Activated CD4-positive, alpha-beta memory T cell treated with anti-CD3 and anti-CD28 coated beads, Interleukin-2, amount 10 ng/mL, durations not matched to agents 7 days and 5 days (primary cell): ENCODE measurements around the gene VSTM2A. TPM values are rescaled to one million over a fixed set of nuclear protein-coding genes. Genes with fewer than 3 reads are reported as not detected.

Experiments used
- CTCF ChIA-PET: fragments of 350-600 bp; sonication (Branson Sonifier 250); formaldehyde crosslinking; loops from one replicate; lab custom pipeline; 2021; ENCODE audit warnings: antibody characterized with exemption, inconsistent platforms; lab: Charles Lee
- POLR2A ChIA-PET: fragments of 350-600 bp; sonication (Branson Sonifier 250); formaldehyde crosslinking; loops from one replicate; lab custom pipeline; 2021; ENCODE audit warnings: antibody characterized with exemption; lab: Charles Lee
- DNase-seq: peaks from one replicate; pipeline ENCODE4 v3.0.0-alpha.2; 2020
- H3K27ac Mint-ChIP-seq: one replicate; pipeline ENCODE4 v1.8.0; 2021; ENCODE audit warnings: mild to moderate bottlenecking, mixed read lengths
- H3K27me3 Mint-ChIP-seq: one replicate; pipeline ENCODE4 v1.8.0; 2021; ENCODE audit warnings: mixed read lengths
- H3K36me3 Mint-ChIP-seq: one replicate; pipeline ENCODE4 v1.8.0; 2021; ENCODE audit warnings: low read depth, mixed read lengths
- H3K4me1 Mint-ChIP-seq: one replicate; pipeline ENCODE4 v1.8.0; 2021; ENCODE audit warnings: mixed read lengths
- H3K4me3 Mint-ChIP-seq: one replicate; pipeline ENCODE4 v1.8.0; 2021; ENCODE audit warnings: mild to moderate bottlenecking, mixed read lengths
- H3K9me3 Mint-ChIP-seq: one replicate; pipeline ENCODE4 v1.8.0; 2021; ENCODE audit warnings: mixed read lengths
- total RNA-seq, 2 experiments: library from RNA; stranded (reverse); gene quantifications; one replicate each; pipeline ENCODE4 v1.2.3, GENCODE V29; 2021

The VSTM2A gene
- total RNA-seq, 2 experiments from 2014 or later = not detected

GRCh38 chr7:54560198-54560597 is 18.0 kb downstream of the VSTM2A start:
- Mint-ChIP-seq H3K27me3 (no peaks in the 10 kb centered on the region), H3K4me3 (no peak overlapping the region), H3K27ac (no peak overlapping the region), H3K9me3 (no peaks in the 10 kb centered on the region), H3K4me1 (no peaks in the 10 kb centered on the region), H3K36me3 (no peaks in the 10 kb centered on the region)
- ChIA-PET POLR2A (no interaction called here), CTCF (no interaction called here)
- DNase-seq = no peak

GRCh38 chr7:54560723-54561122 is 18.5 kb downstream of the VSTM2A start:
- no peaks in the 10 kb centered on the region for H3K9me3 Mint-ChIP-seq
- no peak for DNase-seq
- ChIA-PET CTCF (no interaction called here), POLR2A (no interaction called here)
- H3K4me1 Mint-ChIP-seq = no peaks in the 10 kb centered on the region
- no peaks in the 10 kb centered on the region for H3K36me3 Mint-ChIP-seq
- no peaks in the 10 kb centered on the region for H3K27me3 Mint-ChIP-seq
- no peak overlapping the region for H3K4me3 Mint-ChIP-seq
- no peak overlapping the region for H3K27ac Mint-ChIP-seq

GRCh38 chr7:54563329-54563916 is 21.2 kb downstream of the VSTM2A start:
- CTCF ChIA-PET = no interaction called here
- Mint-ChIP-seq H3K27me3 (no peaks in the 10 kb centered on the region), H3K36me3 (no peaks in the 10 kb centered on the region), H3K27ac (no peak overlapping the region), H3K4me3 (no peak overlapping the region), H3K9me3 (no peaks in the 10 kb centered on the region), H3K4me1 (no peaks in the 10 kb centered on the region)
- POLR2A ChIA-PET = no interaction called here
- DNase-seq = no peak

GRCh38 chr7:54565432-54565831 is 23.3 kb downstream of the VSTM2A start:
- POLR2A ChIA-PET = no interaction called here
- Mint-ChIP-seq H3K27me3 (no peaks in the 10 kb centered on the region), H3K36me3 (no peaks in the 10 kb centered on the region), H3K27ac (no peak overlapping the region), H3K4me1 (no peaks in the 10 kb centered on the region), H3K4me3 (no peak overlapping the region), H3K9me3 (no peaks in the 10 kb centered on the region)
- CTCF ChIA-PET = no interaction called here
- DNase-seq = no peak

- H3K9me3 Mint-ChIP-seq = no peaks in the 10 kb centered on the region
- no peaks in the 10 kb centered on the region for H3K36me3 Mint-ChIP-seq
- no peaks in the 10 kb centered on the region for H3K27me3 Mint-ChIP-seq
- no peaks in the 10 kb centered on the region for H3K4me1 Mint-ChIP-seq
- no peak overlapping the region for H3K27ac Mint-ChIP-seq
- H3K4me3 Mint-ChIP-seq = no peak overlapping the region
- CTCF ChIA-PET = no interaction called here
- no peak for DNase-seq
- POLR2A ChIA-PET = no interaction called here
Measured at GRCh38 chr7:54581511-54581910, 39.3 kb downstream of the VSTM2A start.

- H3K9me3 Mint-ChIP-seq = peaks cover 4% of the 10 kb centered on the region
- no peaks in the 10 kb centered on the region for H3K36me3 Mint-ChIP-seq
- no peaks in the 10 kb centered on the region for H3K27me3 Mint-ChIP-seq
- ChIA-PET CTCF (no interaction called here), POLR2A (no interaction called here)
- H3K4me3 Mint-ChIP-seq = no peak overlapping the region
- H3K4me1 Mint-ChIP-seq = no peaks in the 10 kb centered on the region
- no peak overlapping the region for H3K27ac Mint-ChIP-seq
- no peak for DNase-seq
Measured at GRCh38 chr7:54591404-54592386, 49.5 kb downstream of the VSTM2A start.

- ChIA-PET POLR2A (no interaction called here), CTCF (no interaction called here)
- H3K9me3 Mint-ChIP-seq = peaks cover 8% of the 10 kb centered on the region
- H3K4me3 Mint-ChIP-seq = no peak overlapping the region
- no peak for DNase-seq
- H3K27ac Mint-ChIP-seq = no peak overlapping the region
- no peaks in the 10 kb centered on the region for H3K36me3 Mint-ChIP-seq
- H3K4me1 Mint-ChIP-seq = no peaks in the 10 kb centered on the region
- no peaks in the 10 kb centered on the region for H3K27me3 Mint-ChIP-seq
Measured at GRCh38 chr7:54596747-54597146, 54.6 kb downstream of the VSTM2A start.

- no peak overlapping the region for H3K4me3 Mint-ChIP-seq
- DNase-seq = no peak
- H3K27ac Mint-ChIP-seq = no peak overlapping the region
- H3K9me3 Mint-ChIP-seq = peaks cover 7% of the 10 kb centered on the region
- H3K36me3 Mint-ChIP-seq = no peaks in the 10 kb centered on the region
- ChIA-PET POLR2A (no interaction called here), CTCF (no interaction called here)
- no peaks in the 10 kb centered on the region for H3K4me1 Mint-ChIP-seq
- H3K27me3 Mint-ChIP-seq = no peaks in the 10 kb centered on the region
Measured at GRCh38 chr7:54615537-54615936, 73.4 kb downstream of the VSTM2A start.

Other genes starting within 250 kb of the VSTM2A start
- 100 to 1,000 TPM; 159 to 170 TPM for gene SEC61G, start 216.8 kb downstream of the VSTM2A start, total RNA-seq